ENCODE results near the gene BAAT. TPM values are rescaled to one million over a fixed set of nuclear protein-coding genes. Genes with fewer than 3 reads are reported as not detected.

BAAT gene
- total RNA-seq, 2 donors from 2014 or later = not detected

GRCh38 chr9:101323129-101323528 lies 61.7 kb downstream of the BAAT start:
- Histone ChIP-seq H3K9me3 (ENCODE audit: control insufficient read depth, low read length) (peaks cover 15% of the 10 kb centered on the region), H3K9ac (ENCODE audit: extremely low read depth, low read length, poor library complexity, severe bottlenecking) (no peak overlapping the region), H3K27me3 (ENCODE audit: control insufficient read depth, insufficient read depth, low read length, poor library complexity, severe bottlenecking) (no peaks in the 10 kb centered on the region), H3K4me1 (ENCODE audit: control insufficient read depth, insufficient read depth, low read length) (no peaks in the 10 kb centered on the region), H3K4me3 (ENCODE audit: low read length) (no peak overlapping the region), H3K36me3 (ENCODE audit: control insufficient read depth, insufficient read depth, low read length) (no peaks in the 10 kb centered on the region), H3K27ac (ENCODE audit: low read depth, low read length) (no peak overlapping the region)
- H3K4me3 Mint-ChIP-seq = no peak overlapping the region
- no peak for DNase-seq
- no peak overlapping the region for H3K27ac Mint-ChIP-seq
- no peak for TF ChIP-seq CTCF (conservative IDR thresholded peaks at IDR 0.05)
- 92 to 93% methylated on average over 3 of the region's 3 CpGs for WGBS, 2 experiments (ENCODE audit: insufficient coverage in 1 of 2, insufficient read length in 1 of 2)
- peaks cover 19% of the 10 kb centered on the region for H3K9me3 Mint-ChIP-seq
- peaks cover 8% of the 10 kb centered on the region for H3K36me3 Mint-ChIP-seq (ENCODE audit: low read depth)
- H3K27me3 Mint-ChIP-seq (ENCODE audit: insufficient read depth) = no peaks in the 10 kb centered on the region
- peaks cover 3% of the 10 kb centered on the region for H3K4me1 Mint-ChIP-seq

DNA sequence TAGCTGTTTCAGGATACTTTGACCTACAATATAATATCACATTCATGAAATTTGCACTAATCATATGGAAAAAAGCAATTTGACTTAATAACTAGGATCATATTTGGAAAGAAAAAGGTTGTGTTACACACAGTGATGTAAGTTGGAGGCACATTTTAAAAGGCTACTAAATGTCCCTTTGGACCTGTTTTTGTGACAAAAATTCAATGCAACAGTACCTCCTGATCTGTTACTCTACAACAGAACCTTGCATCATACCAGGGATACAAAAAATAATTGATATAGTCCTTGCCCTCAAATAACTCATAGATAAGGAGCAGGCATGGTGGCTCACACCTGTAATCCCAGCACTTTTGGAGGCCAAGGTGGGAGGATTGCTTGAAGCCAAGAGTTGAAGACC lies 67.1 kb downstream of the BAAT start:
- H3K27me3 Mint-ChIP-seq (ENCODE audit: insufficient read depth) = no peaks in the 10 kb centered on the region
- H3K4me3 ChIP-seq (ENCODE audit: low read length) = no peak overlapping the region
- H3K9me3 Mint-ChIP-seq = no peaks in the 10 kb centered on the region
- no peak overlapping the region for H3K4me3 Mint-ChIP-seq
- H3K4me1 ChIP-seq (ENCODE audit: control insufficient read depth, insufficient read depth, low read length) = no peaks in the 10 kb centered on the region
- no peak overlapping the region for H3K27ac ChIP-seq (ENCODE audit: low read depth, low read length)
- no peak for DNase-seq
- H3K36me3 Mint-ChIP-seq (ENCODE audit: low read depth) = no peaks in the 10 kb centered on the region
- H3K9me3 ChIP-seq (ENCODE audit: control insufficient read depth, low read length) = no peaks in the 10 kb centered on the region
- no peaks in the 10 kb centered on the region for H3K4me1 Mint-ChIP-seq
- no peak overlapping the region for H3K9ac ChIP-seq (ENCODE audit: extremely low read depth, low read length, poor library complexity, severe bottlenecking)
- no peak for TF ChIP-seq CTCF (conservative IDR thresholded peaks at IDR 0.05)
- no peaks in the 10 kb centered on the region for H3K27me3 ChIP-seq (ENCODE audit: control insufficient read depth, insufficient read depth, low read length, poor library complexity, severe bottlenecking)
- H3K36me3 ChIP-seq (ENCODE audit: control insufficient read depth, insufficient read depth, low read length) = no peaks in the 10 kb centered on the region
- no peak overlapping the region for H3K27ac Mint-ChIP-seq

DNA sequence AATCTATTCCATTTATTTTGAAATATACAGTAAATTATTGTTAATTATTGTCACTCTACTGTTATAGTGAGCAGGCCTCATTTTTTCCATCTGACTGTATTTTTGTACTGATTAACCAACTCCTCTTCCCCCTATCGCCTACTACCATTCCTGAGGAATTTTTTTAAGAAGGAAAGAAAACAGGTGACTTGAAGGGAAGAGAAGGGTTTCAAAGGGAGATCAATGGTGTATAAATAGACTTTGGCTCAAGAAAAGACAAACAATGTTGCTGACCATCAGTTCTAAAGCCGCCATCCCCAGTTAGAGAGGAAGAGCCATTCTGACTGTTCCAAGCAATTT lies 69.7 kb downstream of the BAAT start:
- no peaks in the 10 kb centered on the region for H3K4me1 ChIP-seq (ENCODE audit: control insufficient read depth, insufficient read depth, low read length)
- Mint-ChIP-seq H3K27me3 (ENCODE audit: insufficient read depth) (no peaks in the 10 kb centered on the region), H3K4me3 (no peak overlapping the region), H3K27ac (no peak overlapping the region), H3K36me3 (ENCODE audit: low read depth) (no peaks in the 10 kb centered on the region), H3K9me3 (no peaks in the 10 kb centered on the region), H3K4me1 (peaks cover 2% of the 10 kb centered on the region)
- no peak overlapping the region for H3K9ac ChIP-seq (ENCODE audit: extremely low read depth, low read length, poor library complexity, severe bottlenecking)
- no peaks in the 10 kb centered on the region for H3K9me3 ChIP-seq (ENCODE audit: control insufficient read depth, low read length)
- H3K27ac ChIP-seq (ENCODE audit: low read depth, low read length) = no peak overlapping the region
- no peaks in the 10 kb centered on the region for H3K27me3 ChIP-seq (ENCODE audit: control insufficient read depth, insufficient read depth, low read length, poor library complexity, severe bottlenecking)
- H3K36me3 ChIP-seq (ENCODE audit: control insufficient read depth, insufficient read depth, low read length) = no peaks in the 10 kb centered on the region
- WGBS, 2 experiments (ENCODE audit: insufficient coverage in 1 of 2, insufficient read length in 1 of 2) = 90 to 97% methylated on average over 1 to 2 of the region's 2 CpGs
- no peak overlapping the region for H3K4me3 ChIP-seq (ENCODE audit: low read length)
- DNase-seq = no peak
- TF ChIP-seq CTCF (conservative IDR thresholded peaks at IDR 0.05) = no peak

Measured in endodermal cell (in vitro differentiated cells).